ENCODE data around the gene GP1BA. TPM values are rescaled to one million over a fixed set of nuclear protein-coding genes. Genes with fewer than 3 reads are reported as not detected.

The GP1BA gene
- polyA plus RNA-seq, 1 donor from 2014 or later, result not detected

- Histone ChIP-seq H3K27me3 (ENCODE audit: insufficient read depth, low read depth, low read length) (no peaks in the 10 kb centered on the region), H4K20me1 (ENCODE audit: insufficient read depth) (no peaks in the 10 kb centered on the region), H3K36me3 (ENCODE audit: insufficient read depth, low read length) (no peaks in the 10 kb centered on the region), H3K9me3 (ENCODE audit: low read length) (no peaks in the 10 kb centered on the region), H3K27ac (ENCODE audit: low read length) (no peak overlapping the region), H3K4me2 (ENCODE audit: low read length) (no peak overlapping the region), H3F3A (ENCODE audit: insufficient read depth, low read length, poor library complexity, severe bottlenecking) (no peaks in the 10 kb centered on the region), H3K9ac (ENCODE audit: low read length) (no peak overlapping the region), H3K4me3 (ENCODE audit: low read length) (no peak overlapping the region), H3K9me2 (ENCODE audit: insufficient read depth, low read length) (no peaks in the 10 kb centered on the region), H2AFZ (ENCODE audit: low read depth, low read length) (no peak overlapping the region), H3K79me2 (replicated peaks; ENCODE audit: insufficient read depth, low read length) (no peaks in the 10 kb centered on the region)
- TF ChIP-seq EZH2 (IDR thresholded peaks at IDR 0.05; ENCODE audit: borderline replicate concordance, insufficient read depth, low read length, poor library complexity, severe bottlenecking) (no peak), TAF1 (IDR thresholded peaks at IDR 0.05; ENCODE audit: low read depth) (no peak), EP300 (conservative IDR thresholded peaks at IDR 0.05; ENCODE audit: poor library complexity, severe bottlenecking) (no peak), CTCF (IDR thresholded peaks at IDR 0.05; ENCODE audit: poor library complexity, severe bottlenecking) (no peak), SMC3 (conservative IDR thresholded peaks at IDR 0.05; ENCODE audit: poor library complexity) (no peak), RAD21 (conservative IDR thresholded peaks at IDR 0.05) (no peak), MXI1 (conservative IDR thresholded peaks at IDR 0.05; ENCODE audit: poor library complexity, severe bottlenecking) (no peak), REST (IDR thresholded peaks at IDR 0.05; ENCODE audit: borderline replicate concordance) (no peak), POLR2AphosphoS5 (IDR thresholded peaks at IDR 0.05) (no peak)
Measured at GRCh38 chr17:4982305-4982704, 50.2 kb downstream of the GP1BA start.

Small RNAs within 50 kb of the gene (small RNA-seq; reads per million reads assigned to genes)
- gene MIR6864 (0 to 2.5 (median 1.7) reads per million in 3 experiments), gene MIR6865 (0 to 3.8 (median 2.5) reads per million in 3 experiments)

Other genes with a start within 250 kb of the GP1BA start
- 15.9 and 24.7 TPM in 2 replicates for gene PELP1, start 228.1 kb upstream of the GP1BA start, polyA plus RNA-seq
- gene ARRB2, start 221.6 kb upstream of the GP1BA start, polyA plus RNA-seq, result 28.3 and 34.1 TPM in 2 replicates
- 17.2 and 20.5 TPM in 2 replicates for gene MED11, start 200.8 kb upstream of the GP1BA start, polyA plus RNA-seq
- not detected in 2 replicates for gene ZMYND15, start 192.4 kb upstream of the GP1BA start, polyA plus RNA-seq
- not detected in 2 replicates for gene CXCL16, start 192.3 kb upstream of the GP1BA start, polyA plus RNA-seq
- not detected in 2 replicates for gene TM4SF5, start 160.4 kb upstream of the GP1BA start, polyA plus RNA-seq
- gene VMO1, start 145.9 kb upstream of the GP1BA start, polyA plus RNA-seq, result 1.6 TPM in 1 of 2 replicates, not detected in the other
- 2.6 TPM in 1 of 2 replicates, not detected in the other for gene GLTPD2, start 143.3 kb upstream of the GP1BA start, polyA plus RNA-seq
- gene PSMB6, start 136.1 kb upstream of the GP1BA start, polyA plus RNA-seq, result 175 and 194 TPM in 2 replicates
- gene PLD2, start 125.1 kb upstream of the GP1BA start, polyA plus RNA-seq, result 2.0 and 3.9 TPM in 2 replicates
- gene MINK1, start 98.9 kb upstream of the GP1BA start, polyA plus RNA-seq, result 38.1 and 51.4 TPM in 2 replicates
- gene C17orf107, start 32.7 kb upstream of the GP1BA start, polyA plus RNA-seq, result 0.45 and 2.1 TPM in 2 replicates
- gene CHRNE, start 29.2 kb upstream of the GP1BA start, polyA plus RNA-seq, result 0.25 TPM in 1 of 2 replicates, not detected in the other
- gene SLC25A11, start 7.8 kb downstream of the GP1BA start, polyA plus RNA-seq, result 140 and 172 TPM in 2 replicates
- 52.5 and 64.1 TPM in 2 replicates for gene RNF167, start 8.0 kb downstream of the GP1BA start, polyA plus RNA-seq
- gene PFN1, start 16.3 kb downstream of the GP1BA start, polyA plus RNA-seq, result 145 and 230 TPM in 2 replicates
- gene ENO3, start 18.8 kb downstream of the GP1BA start, polyA plus RNA-seq, result 0.54 and 2.3 TPM in 2 replicates
- 66.4 and 67.7 TPM in 2 replicates for gene SPAG7, start 35.5 kb downstream of the GP1BA start, polyA plus RNA-seq
- 3.7 and 7.3 TPM in 2 replicates for gene CAMTA2, start 55.4 kb downstream of the GP1BA start, polyA plus RNA-seq
- gene INCA1, start 65.2 kb downstream of the GP1BA start, polyA plus RNA-seq, result 0.38 TPM in 1 of 2 replicates, not detected in the other
- 7.7 and 8.3 TPM in 2 replicates for gene KIF1C, start 65.7 kb downstream of the GP1BA start, polyA plus RNA-seq
- not detected in 2 replicates for gene SLC52A1, start 103.1 kb downstream of the GP1BA start, polyA plus RNA-seq
- 0.05 and 0.20 TPM in 2 replicates for gene ZFP3, start 146.2 kb downstream of the GP1BA start, polyA plus RNA-seq
- 31.8 and 32.5 TPM in 2 replicates for gene ZNF232, start 179.6 kb downstream of the GP1BA start, polyA plus RNA-seq
- not detected in 2 replicates for gene USP6, start 183.8 kb downstream of the GP1BA start, polyA plus RNA-seq